K562 (cell line): ENCODE data around the gene SP140L. TPM values are rescaled to one million over a fixed set of nuclear protein-coding genes. Genes with fewer than 3 reads are reported as not detected.

ENCODE experiments used
- CEBPG ChIP-seq, 3 experiments: fragments of 200-800 bp in 1 of 3; sonication (Bioruptor generic) in 1 of 3; sonication (generic) in 1 of 3; formaldehyde crosslinking in 1 of 3; IDR thresholded peaks in 2 of 3; conservative IDR thresholded peaks in 1 of 3; 2 replicates each; pipeline versions ENCODE4 v1.6.1 to v1.8.0; 2016 to 2022; ENCODE audit warnings: missing compliant biosample characterization in 2 of 3, missing genetic modification characterization in 2 of 3, mild to moderate bottlenecking in 1 of 3, missing genetic modification reagents in 1 of 3
- CTCFL ChIP-seq: IDR thresholded peaks from 2 replicates; pipeline ENCODE4 v1.6.1; 2011; ENCODE audit warnings: borderline replicate concordance, low read depth, mild to moderate bottlenecking, moderate library complexity, low read length; ENCODE audit not compliant: insufficient read depth, poor library complexity, severe bottlenecking
- HINFP ChIP-seq: fragments of 450-650 bp; conservative IDR thresholded peaks from 2 replicates; pipeline ENCODE4 v1.6.1; 2016; ENCODE audit warnings: missing genetic modification characterization, low read depth, mild to moderate bottlenecking, control low read depth, missing compliant biosample characterization
- TFAP4 ChIP-seq: sonication (generic); formaldehyde crosslinking; IDR thresholded peaks from 2 replicates; pipeline ENCODE4 v1.8.0; 2022; ENCODE audit warnings: missing genetic modification reagents, mild to moderate bottlenecking, moderate library complexity, borderline replicate concordance
- THRA ChIP-seq: fragments of 450-650 bp; IDR thresholded peaks from 2 replicates; pipeline ENCODE4 v1.6.1; 2017; ENCODE audit warnings: mild to moderate bottlenecking, moderate library complexity
- polyA plus RNA-seq, 8 experiments: library from polyadenylated mRNA; depleted of rRNA in 4 of 8; stranded (reverse) in 5 of 8; unstranded in 3 of 8; fragments of >200 nt; fragmentation: Nextera tagmentation in 2 of 8; fragmentation: Illumina TruSeq in 1 of 8; extraction: Ambion mirVana in 2 of 8; extraction: Trizol in 1 of 8; gene quantifications; 2 replicates each; pipeline versions ENCODE4 v1.2.1 to v1.2.3, GENCODE V29; 2011 to 2014; ENCODE audit warnings: inconsistent platforms in 1 of 8, missing spikeins in 1 of 8
- total RNA-seq, 7 experiments: library from RNA; depleted of rRNA in 6 of 7; stranded (reverse); fragments of >200 nt in 6 of 7; fragmentation: Illumina TruSeq in 2 of 7; extraction: Trizol in 2 of 7; gene quantifications; 2 replicates each; pipeline versions ENCODE4 v1.2.1 to v1.2.3, GENCODE V29; 2011 to 2021; ENCODE audit warnings: low replicate concordance in 1 of 7

Gene SP140L
- total and polyA plus RNA-seq, 9 of the 15 experiments (the other 6 are each of a cell fraction or from before 2014, with no cell fraction given): 4.0 to 15.5 (median 11.3) TPM

GRCh38 chr2:230412371-230412711, 85.3 kb downstream of the SP140L start (continued):
- TF ChIP-seq CTCFL: no peak
- no peak for TF ChIP-seq TFAP4
- TF ChIP-seq THRA: no peak
- no peak for TF ChIP-seq CEBPG (CRISPR knock-in tag; IDR thresholded peaks at IDR 0.05)
- TF ChIP-seq CEBPG (tag; conservative IDR thresholded peaks at IDR 0.05 in 1 of 2, IDR thresholded peaks at IDR 0.05 in 1 of 2): 0 out of 4 replicates have a peak, but pooled peaks of 1 of the 2 experiments have one; percentile 35
- no peak for TF ChIP-seq HINFP (tag)
